Tongue (tissue), 2 donors: ENCODE results near the gene GRIP2. TPM values are rescaled to one million over a fixed set of nuclear protein-coding genes. Genes with fewer than 3 reads are reported as not detected.

Experiments
- DNase-seq: peaks from one replicate; pipeline ENCODE4 v3.0.0-alpha.2; 2015
- total RNA-seq: library from RNA; depleted of rRNA; stranded (reverse); fragments of >200 nt; gene quantifications from one replicate; pipeline ENCODE4 v1.2.3, GENCODE V29; 2014

The GRIP2 gene
- total RNA-seq, 1 donor from 2014 or later = 14.1 TPM

- DNase-seq = no peak
Measured at GRCh38 chr3:14505803-14506500, 34.2 kb downstream of the GRIP2 start.

DNA sequence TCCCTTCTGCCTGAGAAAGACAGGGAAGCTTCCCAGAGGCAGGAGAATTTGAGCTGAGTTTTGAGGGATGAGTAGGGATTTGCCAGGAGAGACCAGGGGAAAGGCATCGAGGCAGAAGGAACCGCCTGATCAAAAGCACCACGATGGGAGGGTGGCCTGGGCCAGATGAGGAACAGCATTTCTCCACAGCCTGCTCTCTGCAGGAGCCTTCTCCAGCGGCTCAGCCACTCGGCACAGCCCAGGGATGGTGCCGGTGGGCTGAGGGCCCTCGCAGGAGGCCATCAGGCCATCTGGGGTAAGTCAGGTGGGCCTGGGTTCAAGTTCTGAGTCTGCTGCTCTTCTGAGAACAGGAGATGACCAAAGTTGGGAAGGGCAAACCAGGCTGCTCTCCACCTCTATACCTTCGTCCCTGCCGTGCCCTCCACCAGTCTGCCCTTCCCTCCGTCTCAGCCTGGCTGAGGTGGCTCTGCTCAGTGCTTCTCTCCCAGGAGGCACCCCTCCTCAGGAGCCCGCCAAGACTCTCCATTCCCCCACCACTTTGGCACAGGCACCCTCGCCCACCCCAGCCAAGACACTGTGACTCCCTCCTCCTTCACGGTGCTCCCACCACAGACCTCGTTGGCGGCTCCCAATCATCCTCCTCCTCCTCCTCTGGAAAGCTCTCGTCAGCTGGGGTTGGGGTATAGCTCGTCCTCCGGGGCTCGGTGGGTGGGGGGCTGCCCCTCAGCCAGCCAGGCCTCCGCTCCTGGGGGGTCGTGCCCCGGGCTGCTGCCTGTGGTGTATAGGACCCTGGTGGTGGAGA lies 34.9 kb downstream of the GRIP2 start:
- DNase-seq = no peak

GRCh38 chr3:14503706-14504065 lies 36.5 kb downstream of the GRIP2 start:
- DNase-seq = no peak

GRCh38 chr3:14503033-14503705 lies 37.0 kb downstream of the GRIP2 start:
- DNase-seq = no peak

DNA sequence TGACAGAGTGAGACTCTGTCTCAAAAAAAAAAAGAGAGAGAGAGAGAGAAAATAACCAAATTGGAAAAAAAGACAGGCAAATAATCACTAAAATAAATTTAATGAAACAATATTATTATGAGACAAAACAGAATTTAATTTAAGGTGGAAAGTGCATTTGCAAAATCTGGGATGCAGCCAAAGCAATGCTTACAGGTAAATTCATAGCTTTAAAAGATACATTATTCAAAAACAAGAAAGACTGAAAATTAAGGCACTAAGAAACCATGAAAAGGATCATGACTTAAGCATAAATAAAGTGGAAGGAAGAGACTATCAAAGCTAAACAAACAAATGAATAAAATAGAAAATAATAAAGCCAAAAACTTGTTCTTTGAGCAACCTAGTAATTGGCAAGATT lies 37.7 kb downstream of the GRIP2 start:
- no peak for DNase-seq

DNA sequence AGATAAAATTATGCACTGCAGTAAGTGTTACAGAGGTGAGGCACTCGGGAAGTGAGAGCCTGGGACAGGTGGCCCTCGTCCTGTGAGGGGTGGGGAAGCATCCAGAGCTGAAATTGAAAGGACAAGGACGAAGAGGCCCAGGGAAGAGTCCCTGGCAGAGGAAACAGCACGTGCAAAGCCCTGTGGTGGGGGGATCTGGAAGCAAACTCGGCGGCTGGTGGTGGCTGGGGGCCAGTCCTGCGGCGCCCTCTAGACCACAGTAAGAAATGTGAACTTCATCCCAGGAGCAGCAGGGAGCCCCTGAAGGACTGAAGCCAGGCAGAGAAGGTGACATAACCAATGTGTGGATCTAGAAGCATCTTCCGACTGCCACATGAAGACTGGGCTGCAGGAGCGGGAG lies 42.8 kb downstream of the GRIP2 start:
- DNase-seq = no peak

GRCh38 chr3:14496351-14496750 lies 43.8 kb downstream of the GRIP2 start:
- DNase-seq = no peak

DNA sequence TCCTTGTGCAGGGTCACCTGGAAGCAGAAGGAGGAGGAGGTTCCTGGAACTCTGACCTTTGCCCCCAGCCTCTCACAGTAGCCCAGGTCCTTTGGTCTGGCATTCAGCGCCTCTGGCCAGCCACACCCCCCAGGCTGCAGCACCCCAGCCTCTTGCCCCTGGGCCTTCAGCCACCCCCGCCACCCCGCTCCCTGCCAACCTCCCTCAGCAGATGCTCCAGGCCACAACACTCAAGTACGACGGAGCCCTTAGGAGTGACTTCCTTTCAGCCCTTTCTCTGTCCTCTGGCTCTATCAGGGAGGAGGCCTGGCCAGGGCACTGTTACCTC lies 45.2 kb downstream of the GRIP2 start:
- no peak for DNase-seq

DNA sequence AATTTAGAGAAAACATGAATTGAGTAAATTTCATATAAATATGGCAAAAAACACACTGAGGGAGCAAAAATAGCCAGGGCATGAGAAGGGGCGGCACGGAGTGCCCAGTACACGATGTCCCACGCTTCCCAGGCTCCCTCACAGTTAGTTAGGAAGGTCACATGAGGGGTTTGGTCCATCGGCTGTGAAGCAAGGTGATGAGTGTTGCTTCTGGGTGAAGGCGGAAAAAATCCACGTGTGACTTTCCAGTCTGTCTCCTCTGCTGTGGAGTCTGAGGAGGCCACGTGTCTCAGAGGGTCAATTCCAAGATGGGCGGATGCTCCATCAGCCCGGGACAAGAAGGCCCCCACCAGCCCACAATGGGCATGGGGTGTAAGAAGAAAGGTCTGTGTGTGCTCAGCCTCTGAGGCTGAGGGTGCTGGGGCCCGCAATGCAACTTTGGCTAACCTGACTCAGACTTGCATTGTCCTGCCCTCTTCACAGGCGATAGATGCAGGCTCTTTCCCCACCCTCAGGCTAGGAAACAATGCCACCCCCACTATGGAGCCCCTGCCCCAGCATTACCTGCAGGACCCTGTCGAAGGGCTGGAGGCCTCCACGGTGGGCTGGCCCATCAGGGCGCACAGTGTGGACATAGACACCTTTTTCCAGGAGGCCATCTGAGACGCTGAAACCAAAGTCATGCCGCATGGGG lies 45.7 kb downstream of the GRIP2 start:
- DNase-seq = no peak

DNA sequence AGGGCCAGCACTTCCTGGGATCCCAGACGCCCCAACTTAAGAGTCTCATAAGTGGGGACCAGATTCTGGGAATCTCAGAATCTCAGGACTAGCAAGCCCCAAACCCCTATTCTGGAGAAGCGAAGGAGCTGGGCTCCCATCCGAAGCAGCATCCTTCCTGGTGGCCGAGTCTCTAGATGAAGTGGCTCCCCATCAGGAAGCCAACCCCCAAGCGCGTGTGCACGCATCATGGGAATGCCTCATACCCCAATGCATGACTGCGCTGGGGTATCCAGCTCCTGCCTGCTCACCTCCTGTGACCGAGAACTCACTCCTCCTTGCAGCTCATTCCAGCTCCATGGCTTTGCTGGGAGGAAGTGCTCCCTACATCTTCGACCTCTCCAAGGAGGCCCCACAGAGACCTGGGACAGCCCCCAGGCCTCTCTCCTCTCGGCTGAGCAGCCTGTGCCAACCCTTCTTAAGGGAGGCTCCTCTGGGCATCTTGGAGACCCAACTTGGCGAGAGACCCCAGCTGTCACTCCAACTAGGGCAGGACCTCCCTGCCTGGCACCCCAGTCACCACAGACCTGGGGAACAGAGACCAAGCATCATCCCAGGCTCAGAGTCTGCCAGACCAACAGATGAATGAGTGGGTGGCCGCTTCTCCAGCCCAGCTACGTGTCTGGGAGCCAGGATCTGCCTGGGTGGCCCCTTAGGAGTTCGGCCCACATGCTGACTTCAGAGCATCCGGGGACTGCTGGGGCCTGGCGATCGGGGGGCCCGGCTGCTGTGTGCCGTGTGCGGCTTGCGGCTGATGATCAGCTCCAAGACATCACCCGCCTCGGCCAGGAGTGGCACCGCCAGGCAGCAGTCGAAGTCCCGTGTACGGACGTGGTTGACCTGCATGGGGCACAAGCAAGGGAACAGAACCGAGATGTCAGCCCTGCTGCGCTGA lies 46.9 kb downstream of the GRIP2 start:
- no peak for DNase-seq

DNA sequence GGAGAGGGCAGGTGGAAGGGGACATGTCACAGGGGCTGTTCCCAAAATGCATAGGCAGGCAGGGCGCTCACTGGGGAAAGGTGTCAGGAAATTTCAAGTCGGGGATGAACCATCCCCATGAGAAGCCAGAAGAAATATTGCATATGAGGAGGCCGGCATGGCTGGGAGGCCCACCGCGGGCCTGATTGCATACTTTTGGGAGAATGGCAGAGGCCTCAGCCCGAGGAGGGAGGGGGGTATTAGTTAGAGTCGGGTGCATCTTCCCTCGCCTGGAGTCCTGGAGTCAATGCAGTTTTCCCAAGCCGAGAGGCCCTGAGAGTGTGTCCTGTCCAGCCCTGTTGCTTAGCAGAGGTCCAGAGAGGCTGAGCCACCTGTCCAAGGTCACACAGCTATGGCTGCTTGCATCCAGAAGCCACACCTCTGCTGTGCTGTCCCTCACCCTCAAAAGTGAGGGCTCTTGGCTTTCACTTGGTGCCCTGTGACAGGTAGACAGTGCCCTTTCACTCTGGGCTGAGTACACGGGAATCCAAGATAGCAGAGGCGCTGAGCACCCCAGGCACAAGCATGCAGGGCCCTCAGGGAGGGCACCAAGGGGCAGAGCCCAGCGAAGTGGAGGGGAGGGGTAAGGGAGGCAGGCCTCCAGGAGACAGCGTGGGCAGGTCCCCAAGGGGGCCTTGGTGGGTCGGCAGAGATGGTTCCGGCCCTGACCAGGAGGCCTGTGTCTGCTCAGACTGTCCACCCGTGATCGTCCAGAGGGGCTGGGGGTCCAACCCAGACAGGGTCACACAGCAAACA lies 48.5 kb downstream of the GRIP2 start:
- DNase-seq = no peak

GRCh38 chr3:14490831-14491230 lies 49.3 kb downstream of the GRIP2 start:
- DNase-seq = no peak

- no peak for DNase-seq
Measured at GRCh38 chr3:14490255-14490654, 49.9 kb downstream of the GRIP2 start.

DNA sequence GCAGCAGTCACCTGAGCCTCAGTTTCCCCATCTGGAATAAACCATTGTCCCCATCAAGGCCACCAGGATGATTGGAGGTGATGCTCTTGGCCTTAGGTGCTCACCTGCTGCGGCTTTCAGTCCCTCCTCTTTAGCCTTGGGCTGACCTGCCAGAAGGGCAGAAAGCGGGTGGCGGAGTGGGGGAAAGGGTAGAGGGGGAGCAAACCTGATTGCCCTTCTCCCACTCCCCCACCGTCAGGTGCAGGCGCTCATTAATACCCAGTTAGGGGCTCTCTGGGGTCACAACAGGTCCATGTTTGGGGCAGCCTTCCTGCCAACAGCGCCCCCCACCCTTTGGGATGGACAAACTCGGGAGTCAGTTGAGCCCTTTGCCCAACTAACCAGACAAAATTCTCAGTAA lies 50.5 kb downstream of the GRIP2 start:
- no peak for DNase-seq

DNA sequence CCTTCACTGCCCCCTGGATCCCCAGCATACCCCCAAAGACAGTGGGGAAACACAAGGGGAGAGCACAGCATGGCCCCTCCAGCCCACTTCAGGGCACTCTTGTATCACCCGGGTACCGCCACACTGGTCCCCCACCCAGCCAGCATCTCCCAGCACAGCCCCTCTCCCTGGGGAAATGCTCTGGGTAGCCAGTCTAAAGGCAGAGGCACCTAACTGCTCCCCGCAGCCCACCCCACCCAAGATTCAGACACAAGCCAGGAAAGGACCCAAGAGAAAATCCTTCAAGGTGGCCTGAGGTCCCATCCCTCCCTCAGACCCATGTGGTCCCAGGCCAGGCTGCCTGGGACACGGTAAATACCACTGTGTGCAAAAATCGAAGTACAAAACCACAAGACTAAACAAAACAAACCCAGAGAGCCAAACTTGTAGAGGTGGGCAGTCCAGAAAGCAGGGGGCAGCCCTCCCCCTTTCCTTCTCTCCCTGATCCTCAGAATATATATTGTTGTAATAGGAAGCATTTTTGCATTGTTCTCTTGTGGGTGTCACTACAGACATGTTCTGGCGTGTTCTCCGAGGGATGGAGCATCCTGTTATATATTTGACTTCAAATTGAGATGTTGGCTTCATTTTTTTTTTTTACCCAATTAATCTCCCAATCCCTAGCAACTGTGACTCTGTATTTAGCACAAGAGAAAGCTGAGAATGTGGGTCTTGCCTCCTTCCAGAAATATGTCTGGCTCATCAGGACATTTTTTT lies 51.7 kb downstream of the GRIP2 start:
- peak; percentile 51 for DNase-seq

- no peak for DNase-seq
Measured at GRCh38 chr3:14487821-14488220, 52.3 kb downstream of the GRIP2 start.

DNA sequence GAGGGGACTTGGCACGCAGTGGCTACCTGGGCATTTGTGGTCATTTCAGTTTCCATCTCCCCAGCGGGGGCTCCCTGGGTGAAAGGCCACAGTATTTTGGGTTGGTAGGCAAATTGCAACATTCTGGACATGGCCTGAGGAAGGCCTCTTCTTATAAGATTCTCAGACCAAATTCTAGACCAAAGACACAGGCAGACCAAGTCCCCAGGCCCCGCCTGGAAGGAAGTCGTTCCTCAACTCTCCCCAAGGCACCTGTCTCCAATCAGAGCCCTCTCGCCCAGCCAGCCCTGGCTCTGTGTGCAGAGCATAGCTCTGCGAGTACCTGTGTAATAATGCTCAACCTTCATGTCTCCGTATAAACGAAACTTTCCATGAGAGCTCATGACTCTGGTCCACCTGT lies 53.1 kb downstream of the GRIP2 start:
- no peak for DNase-seq

GRCh38 chr3:14486460-14486859 lies 53.7 kb downstream of the GRIP2 start:
- no peak for DNase-seq

GRCh38 chr3:14485981-14486380 lies 54.2 kb downstream of the GRIP2 start:
- no peak for DNase-seq

- DNase-seq = no peak
Measured at GRCh38 chr3:14484741-14485140, 55.4 kb downstream of the GRIP2 start.
